ENCODE measurements around the gene PLPP3.

The PLPP3 gene

DNA sequence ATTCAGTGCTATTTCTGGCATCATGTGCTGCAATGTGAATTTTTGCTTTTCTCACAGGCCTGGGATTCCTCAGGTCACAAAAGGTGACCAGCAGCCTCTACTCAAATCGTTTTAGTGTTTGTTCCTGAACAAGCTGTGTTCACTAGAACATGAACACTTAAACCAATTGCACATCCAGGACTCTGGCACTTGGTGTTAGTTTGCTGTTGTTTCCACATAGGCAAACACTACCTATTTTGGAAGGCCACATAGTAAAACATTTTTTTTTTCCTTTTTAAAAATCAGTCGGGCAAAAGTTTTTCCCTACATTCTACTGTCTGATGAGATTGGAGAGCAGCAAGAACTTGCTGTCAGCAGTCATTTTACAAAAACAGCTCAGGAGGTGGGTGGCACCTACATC is 83.2 kb downstream of the PLPP3 start:
- DNase-seq (ENCODE audit: low read depth): no peak

DNA sequence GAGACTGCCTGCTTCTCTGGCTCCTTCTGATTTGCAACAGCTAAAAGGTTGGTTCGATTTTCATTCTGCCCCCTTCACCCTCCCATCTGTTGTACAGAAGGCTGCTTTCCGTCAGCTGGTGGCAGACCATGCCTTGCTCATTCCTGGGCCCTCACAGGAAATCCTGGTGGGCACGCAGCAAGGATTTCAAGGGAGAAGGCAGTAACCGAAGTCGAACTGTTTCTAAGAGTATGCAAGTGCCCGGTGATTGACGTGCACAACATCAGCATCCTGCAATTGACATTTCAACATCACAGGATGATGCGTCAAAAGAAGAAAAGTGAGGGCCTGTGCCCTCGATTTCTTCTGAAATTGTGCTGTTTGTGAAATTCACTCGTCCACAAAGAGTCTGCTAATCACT is 83.8 kb downstream of the PLPP3 start:
- no peak for DNase-seq (ENCODE audit: low read depth)

DNA sequence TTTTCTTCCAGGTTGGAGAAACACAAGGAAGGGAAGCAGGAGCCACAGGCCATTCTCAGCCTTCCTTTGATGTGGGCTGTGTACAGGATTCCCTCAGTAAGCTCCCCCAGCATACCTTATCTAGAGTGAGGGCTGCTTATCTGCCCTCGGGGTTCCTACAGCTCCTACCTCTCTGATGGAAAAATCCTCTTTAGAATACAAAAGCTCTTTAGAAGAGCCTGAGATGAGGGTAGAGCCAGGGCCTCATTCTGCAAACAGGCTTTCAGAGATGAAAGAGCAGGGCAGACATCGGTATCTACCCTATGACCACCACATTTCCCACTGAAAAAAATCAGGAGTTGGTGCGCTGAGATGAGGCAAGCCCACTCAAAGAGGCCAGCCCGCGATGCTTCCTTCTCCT is 85.1 kb downstream of the PLPP3 start:
- DNase-seq (ENCODE audit: low read depth): no peak

DNA sequence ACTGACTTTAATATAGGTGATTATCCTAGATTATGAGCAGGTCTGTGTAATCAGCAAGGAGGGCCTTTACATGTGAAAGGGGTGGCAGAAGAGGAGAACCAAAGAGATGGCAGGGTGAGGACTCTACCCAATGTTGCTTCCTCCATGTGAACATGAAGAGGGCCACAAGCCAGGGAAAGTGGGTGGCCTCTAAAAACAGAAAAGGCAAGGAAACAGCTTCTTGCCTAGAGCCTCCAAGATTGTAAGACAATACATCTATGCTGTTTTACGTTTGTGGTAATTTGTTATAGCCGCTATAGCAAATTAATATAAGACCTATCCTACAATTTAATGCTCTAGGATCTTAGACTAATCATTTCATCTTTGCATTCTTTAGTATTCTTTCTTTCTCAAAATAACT is 85.5 kb downstream of the PLPP3 start:
- DNase-seq (ENCODE audit: low read depth): no peak

DNA sequence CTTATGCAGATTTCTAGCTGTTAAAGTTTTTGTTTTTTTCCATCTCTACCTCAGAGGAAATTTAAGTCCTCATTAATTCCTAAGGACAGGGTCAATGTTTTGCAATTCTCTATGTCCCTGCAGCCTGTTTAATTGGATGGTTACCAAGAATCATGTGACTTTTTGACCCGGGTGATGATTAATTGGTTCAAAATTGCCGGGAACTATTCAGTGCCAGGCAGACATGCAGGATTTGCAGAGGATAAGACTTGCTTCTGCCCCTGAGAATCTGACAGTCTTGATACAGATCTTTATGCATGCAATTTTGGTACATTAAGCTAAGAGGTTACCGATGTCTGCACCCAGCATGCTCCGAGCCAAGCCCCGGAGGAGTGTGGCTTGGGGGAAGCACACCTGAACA is 87.9 kb downstream of the PLPP3 start:
- DNase-seq (ENCODE audit: low read depth): no peak

DNA sequence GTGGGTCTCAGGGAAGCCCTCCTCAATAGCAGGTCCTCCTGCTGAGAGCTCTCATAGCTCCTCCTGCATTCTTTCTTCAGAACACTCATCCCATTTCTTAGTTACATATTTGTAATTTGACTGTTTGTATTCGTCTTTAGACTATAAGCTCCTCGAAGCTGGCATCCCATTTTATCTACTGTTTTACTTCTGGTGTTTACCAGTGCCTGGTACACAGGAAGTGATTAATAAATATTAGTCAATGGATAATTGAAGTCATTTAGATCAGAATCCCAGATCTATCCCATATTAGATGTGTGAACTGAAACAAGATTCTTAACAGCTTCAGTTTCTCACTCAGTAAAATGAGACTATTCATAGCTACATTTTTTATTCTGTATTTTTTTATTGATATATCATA is 88.7 kb downstream of the PLPP3 start:
- DNase-seq (ENCODE audit: low read depth): no peak

DNA sequence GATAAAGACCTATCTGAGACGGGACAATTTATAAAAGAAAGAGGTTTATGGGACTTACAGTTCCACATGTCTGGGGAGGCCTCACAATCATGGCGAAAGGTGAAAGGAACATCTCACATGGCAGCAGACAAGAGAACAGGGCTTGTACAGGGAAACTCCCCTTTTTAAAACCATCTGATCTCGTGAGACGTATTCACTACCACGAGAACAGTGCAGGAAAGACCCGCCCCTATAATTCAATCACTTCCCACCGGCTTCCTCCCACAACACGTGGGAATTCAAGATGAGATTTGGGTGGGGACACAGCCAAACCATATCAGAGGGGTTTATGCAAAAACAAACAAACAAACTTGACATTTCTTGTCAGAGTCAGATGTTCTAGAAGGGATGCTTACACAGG is 89.7 kb downstream of the PLPP3 start:
- DNase-seq (ENCODE audit: low read depth): no peak

DNA sequence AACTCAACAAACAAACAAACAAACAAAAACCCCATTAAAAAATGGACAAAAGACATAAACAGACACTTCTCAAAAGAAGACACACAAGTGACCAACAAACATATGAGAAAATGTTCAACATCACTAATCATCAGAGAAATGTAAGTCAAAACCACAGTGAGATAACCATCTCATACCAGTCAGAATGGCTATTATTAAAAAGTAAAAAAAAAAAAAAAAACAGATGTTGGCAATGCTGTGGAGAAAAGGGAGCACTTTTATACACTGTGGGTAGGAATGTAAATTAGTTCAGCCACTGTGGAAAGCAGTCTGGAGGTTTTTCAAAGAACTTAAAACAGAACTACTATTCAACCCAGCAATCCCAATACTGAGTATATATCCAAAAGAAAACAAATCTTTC is 94.7 kb downstream of the PLPP3 start:
- DNase-seq (ENCODE audit: low read depth): no peak

DNA sequence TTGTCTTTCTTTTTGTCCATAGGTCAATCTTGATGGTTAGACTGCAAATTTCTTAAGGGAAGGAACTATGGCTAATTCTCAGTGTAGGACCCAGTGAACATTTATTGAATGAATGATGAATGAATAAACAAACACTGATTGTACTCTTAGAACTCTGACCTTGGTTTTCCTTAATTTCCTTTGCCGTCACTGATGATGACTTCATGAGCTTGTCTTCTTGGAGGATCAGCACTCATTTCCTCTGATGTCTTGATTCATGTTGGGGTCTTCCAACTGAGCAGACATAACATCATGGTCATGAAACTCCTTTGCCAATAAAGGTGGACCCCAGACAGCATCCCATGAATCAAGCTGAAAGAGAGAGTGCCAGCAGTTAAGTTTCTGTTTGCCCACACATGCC is 96.3 kb downstream of the PLPP3 start:
- DNase-seq (ENCODE audit: low read depth): no peak

DNA sequence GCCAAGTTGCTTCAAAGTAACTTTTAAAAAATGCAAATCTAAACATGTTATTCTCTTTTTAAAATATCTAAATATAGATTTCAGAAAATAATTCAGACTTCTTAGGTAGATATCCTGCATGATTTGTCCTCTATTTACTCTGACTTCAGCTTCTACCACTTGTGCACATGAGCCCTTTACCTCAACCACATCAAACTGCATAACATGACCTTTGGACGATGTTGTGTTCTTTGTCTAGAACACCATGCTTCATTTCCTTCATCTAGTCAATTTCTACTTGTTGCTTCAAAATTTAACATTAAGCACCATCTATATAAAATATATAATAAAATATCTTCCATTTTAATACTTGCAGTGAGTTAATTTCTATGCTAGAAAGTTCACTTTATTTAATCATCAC is 96.9 kb downstream of the PLPP3 start:
- no peak for DNase-seq (ENCODE audit: low read depth)

DNA sequence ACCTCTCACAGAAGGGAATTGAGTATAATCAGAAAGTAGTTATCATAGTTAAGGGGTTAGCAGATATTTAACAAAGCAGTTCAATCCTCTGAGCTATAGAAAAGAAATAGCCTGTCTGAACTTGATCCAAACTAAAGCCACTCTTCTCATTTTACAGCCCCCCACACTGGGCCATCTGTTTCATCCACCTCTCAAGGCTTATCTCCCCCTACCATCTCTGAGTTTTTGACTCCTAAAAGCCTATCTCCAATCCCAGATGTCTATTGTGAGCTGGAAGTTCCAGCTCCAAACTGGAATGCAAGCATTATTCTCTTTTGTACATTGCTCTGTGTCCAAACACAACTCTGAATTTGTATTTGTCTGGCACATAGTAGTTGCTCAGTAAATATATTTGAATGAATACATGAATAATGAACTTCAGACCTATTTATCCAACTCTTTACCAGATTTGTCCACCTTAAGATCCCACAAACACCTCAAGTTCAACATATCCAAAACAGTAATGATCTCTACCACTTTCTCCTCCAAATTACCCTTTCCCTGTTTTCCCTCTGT is 98.1 kb downstream of the PLPP3 start:
- DNase-seq (ENCODE audit: low read depth): no peak

DNA sequence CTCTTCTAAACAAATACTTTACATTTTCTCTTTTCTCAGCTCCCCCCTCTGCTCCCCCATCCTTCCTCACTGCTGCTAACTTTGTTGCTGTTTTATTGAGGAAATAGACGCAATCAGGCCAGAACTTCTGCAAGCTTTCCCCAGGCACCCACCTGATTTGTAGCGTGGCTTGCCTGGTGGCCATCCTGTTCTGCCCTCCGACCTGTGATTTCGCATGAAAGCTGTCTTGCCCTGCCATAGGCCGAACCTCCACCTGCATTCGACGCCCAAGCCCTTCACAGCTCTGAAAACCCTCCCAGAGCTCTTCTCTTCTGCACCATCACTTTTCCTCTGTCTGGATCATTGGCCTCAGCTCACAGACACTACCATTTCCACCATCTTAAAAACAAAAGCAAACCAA is 100.6 kb downstream of the PLPP3 start:
- DNase-seq (ENCODE audit: low read depth): no peak

DNA sequence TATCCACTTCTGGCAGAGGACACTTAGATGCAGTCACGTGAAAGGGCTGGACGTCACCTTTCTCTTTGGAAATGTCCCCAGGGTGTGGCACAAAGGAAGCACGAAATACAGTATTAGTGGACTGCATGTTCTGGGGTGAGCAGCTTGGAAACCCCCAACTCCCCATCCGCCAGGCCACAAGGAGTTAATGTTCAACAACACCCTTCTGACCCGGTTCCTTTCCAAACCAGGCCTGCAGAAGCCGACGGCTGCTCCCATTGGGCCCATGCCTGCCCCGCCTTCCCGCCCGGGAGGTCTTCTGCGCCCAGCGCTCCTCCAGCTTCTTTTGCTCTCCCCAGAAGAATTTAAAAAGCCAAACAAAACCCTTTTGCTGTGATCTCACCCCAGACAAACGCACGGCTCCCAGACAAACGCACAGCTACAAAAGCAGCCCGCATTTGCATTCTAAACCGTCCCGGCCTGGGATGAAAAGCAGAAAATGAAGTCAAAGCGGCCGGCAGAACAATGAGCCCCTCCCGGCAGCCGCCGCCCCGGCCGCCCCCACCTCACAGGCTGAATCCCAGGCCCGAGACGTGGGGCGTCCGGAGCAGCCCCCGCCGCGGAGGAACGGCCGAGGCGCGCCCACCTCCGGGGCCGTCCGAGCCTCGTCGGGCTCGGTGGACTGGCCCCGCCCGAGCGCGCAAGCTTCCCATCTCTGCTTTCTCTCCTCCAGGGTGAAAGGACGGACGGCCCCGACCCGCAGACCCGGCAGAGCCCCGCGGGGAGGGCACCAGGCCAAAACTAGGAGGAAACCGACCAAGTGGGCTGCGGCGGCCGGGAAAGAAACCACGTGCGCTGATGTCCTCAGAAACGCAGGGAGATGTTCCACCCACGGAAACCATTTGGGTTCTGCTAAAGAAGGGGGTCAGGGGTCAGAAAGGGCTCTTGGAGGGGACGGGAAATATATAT is 101.9 kb downstream of the PLPP3 start:
- DNase-seq (ENCODE audit: low read depth): no peak

DNA sequence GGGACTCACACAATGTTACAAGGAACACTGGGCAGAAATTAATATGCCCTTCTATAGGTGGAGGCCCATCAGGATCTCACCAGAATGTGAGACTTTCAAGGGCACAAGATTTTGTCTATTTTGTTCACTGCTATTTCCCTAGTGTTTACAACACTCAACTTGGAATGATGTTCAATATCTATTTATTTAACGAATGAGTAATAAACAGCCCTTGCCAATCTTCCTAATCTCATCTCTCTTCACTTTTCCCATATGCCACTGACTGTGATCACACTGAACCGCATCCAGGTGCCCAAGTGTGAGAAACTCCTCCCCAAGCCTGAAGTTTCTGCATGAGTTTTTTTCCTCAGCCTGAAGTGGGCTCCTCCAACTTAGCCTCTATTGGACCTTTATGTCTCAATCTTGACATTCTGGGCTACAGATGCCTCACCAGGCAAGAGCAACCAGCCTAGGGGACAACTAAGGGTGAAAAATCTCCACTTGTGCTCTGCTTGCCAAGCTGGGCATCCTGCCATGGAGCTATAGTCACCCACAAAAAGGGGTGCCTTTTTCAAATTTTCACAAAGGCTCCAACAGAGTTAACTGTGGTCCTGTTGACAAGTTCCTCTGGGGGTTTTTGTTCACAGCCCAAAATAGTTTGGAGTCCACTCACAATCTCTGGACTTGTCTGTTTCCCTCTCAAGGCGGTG is 105.6 kb downstream of the PLPP3 start:
- DNase-seq (ENCODE audit: low read depth): no peak

DNA sequence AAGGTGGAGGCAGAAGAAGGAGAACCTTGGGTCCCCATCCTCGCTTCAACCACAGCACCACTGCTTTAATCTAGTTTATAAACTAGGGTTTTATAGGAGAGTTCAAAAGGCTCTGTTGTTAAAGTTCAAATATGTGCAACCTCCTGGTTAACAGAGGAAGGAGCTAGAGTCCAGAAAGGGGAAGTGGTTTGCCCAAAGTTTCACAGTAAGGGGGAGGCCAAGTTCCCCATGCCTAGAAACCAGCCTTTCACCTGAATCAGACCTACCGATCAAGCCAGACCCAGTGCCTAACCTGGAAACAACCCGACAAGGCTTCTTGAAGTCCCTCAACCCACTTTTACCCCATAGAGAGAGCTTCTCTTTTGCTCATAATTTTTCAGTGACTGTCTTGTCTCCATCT is 106.5 kb downstream of the PLPP3 start:
- no peak for DNase-seq (ENCODE audit: low read depth)

DNA sequence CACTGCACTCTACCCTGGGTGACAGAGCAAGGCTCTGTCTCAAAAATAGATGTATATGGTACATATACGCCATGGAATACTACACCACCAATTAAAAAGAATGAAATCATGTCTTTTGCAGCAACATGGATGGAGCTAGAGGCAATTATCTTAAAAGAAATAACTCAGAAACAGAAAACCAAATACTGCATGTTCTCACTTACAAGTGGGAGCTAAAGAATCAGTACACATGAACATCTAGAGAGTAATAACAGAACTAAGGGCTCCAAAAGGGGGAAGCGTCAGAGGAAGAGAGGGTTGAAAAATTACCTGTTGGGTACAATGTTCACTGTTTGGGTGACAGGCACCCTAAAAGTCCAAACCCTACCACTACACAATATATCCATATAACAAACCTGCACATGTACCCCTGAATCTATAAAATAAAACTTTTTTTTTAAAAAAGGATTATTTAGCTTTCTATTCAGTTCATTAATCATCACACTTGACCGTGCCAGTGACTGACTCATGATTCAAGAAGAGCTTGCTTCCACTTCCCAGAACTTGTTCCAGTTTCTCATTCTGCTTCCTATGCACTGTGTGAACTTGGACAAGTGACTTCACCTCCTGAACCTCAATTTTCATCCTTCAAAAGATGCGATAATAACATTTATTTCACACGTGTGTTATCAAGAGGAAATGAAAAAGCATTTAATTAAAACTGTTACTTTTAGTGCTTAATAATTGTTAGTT is 109.6 kb downstream of the PLPP3 start:
- DNase-seq (ENCODE audit: low read depth): no peak

DNA sequence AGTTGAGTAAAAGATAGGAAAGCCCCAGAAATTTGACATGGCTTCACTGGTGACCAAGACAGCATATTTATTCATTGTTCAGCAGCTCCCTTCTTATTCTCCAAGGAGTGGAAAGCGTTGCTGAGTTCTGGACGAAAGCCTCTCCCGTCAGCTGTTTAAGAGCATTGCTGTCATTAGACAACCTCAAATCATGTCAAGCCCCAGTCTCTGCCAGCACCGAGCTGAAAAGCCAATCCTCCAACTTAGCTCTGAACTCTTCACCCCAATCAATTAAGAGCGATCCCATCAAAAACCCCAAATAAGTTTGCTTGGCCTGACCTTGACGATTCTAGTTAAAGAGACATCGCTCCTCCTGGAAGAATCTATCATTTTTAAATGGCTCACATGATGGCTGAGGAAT is 110.8 kb downstream of the PLPP3 start:
- DNase-seq (ENCODE audit: low read depth): no peak

DNA sequence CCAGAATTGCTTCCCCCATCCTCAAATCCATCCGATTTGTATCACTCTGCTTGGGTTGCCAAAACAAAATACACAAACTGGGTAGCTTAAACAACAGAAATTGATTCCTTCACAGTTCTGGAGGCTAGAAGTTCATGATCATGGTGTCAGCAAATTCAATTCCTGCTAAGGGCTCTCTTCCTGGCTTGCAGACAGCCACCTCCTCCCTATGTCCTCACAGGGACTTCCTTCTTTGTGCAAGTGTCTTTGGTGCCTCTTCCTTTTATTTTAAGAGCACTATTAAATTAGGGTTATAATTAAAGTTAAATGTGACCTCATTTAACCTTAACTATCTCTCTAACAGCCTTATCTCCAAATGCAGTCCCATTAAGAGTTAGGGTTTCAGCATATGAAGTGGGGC is 112.8 kb downstream of the PLPP3 start:
- no peak for DNase-seq (ENCODE audit: low read depth)

DNA sequence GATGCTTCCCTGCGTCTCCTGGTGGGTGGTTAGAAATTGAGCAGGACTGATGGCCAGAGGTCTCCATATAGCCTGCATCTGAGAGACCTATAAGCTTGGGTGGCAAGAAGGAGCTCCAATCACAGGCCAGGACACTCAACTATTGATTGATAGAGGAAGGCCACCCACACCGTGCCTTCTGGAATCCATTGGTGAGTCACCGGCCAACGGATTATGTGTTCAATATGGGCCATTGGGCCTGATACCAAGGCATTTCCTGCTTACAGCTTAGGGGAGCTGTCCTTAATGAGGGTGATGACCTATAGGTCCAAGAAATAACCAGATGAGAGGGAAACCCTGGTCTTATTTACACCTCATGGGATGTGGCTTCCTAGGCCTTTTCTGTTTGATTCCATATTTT is 115.1 kb downstream of the PLPP3 start:
- DNase-seq (ENCODE audit: low read depth): no peak

DNA sequence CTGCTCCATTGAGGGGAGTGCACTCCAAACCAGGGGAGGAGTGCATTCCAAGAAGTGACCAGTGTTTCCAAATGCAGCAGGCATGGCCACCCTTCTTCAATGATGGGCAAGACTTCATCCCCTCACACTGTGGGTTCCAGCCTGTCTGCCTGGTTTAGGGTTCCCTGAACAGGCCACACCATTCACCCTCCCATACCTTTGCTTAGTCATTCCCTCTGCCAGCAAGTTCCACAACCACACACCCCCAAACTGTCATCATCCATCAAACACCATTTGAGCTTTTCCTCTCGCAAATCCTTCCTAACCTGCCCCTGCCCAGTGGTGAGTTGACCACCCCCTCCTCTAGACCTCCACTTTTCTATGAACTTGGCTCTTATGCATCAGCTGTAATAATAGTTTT is 116.0 kb downstream of the PLPP3 start:
- DNase-seq (ENCODE audit: low read depth): no peak

DNA sequence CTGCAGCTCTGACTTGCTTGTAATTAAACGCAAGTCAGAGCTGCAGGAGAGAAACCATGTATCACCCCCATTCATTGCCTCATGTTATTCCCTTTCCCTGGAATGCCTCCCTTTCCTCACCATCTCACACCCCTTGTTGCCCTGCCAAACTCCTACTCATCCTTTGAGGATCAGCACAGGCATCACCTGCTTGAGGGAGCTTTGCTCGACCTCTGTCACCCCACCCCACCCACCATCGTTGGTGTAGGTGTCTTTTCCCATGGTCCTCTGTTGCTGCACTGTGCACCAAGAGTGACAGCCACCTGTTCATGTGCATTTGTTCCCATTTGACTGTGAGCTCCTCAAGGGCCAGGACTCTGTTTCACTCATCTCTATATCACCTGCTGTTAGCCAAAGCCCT is 117.2 kb downstream of the PLPP3 start:
- no peak for DNase-seq (ENCODE audit: low read depth)
